A673 (cell line): ENCODE data around the gene KMT2D. TPM values are rescaled to one million over a fixed set of nuclear protein-coding genes. Genes with fewer than 3 reads are reported as not detected.
A peak's percentile ranks its signal among the peaks of the same experiment; 100 is the strongest.

ENCODE experiments used
- BruUV-seq: library from RNA; stranded (reverse); fragments of 400-500 nt; replicated peaks from 2 replicates; lab custom pipeline; 2021; lab: Mats Ljungman, UMichigan
- CTCF ChIA-PET: fragments of 300-600 bp; sonication (Branson Sonifier 250); formaldehyde crosslinking; loops from one replicate; lab custom pipeline; 2022; ENCODE audit warnings: antibody characterized with exemption; lab: Charles Lee
- POLR2A ChIA-PET: fragments of 300-600 bp; sonication (Branson Sonifier 250); formaldehyde crosslinking; loops from one replicate; lab custom pipeline; 2022; ENCODE audit warnings: antibody characterized with exemption; ENCODE audit not compliant: low non-redundant PET; lab: Charles Lee
- DNase-seq: peaks from one replicate; pipeline ENCODE4 v3.0.0-alpha.2; 2015; ENCODE audit warnings: low spot score
- H3K27ac ChIP-seq: fragments of 200-600 bp; sonication (generic); 2 replicates; pipeline ENCODE4 v1.5.1; 2016; ENCODE audit warnings: mixed run types, low read depth, mild to moderate bottlenecking, mixed read lengths, antibody characterized with exemption, low read length; ENCODE audit not compliant: poor library complexity, severe bottlenecking
- H3K27me3 ChIP-seq: fragments of 200-600 bp; sonication (generic); replicated peaks from 2 replicates; pipeline ENCODE4 v1.6.1; 2017; ENCODE audit warnings: mixed run types, low read depth, mild to moderate bottlenecking, mixed read lengths, antibody characterized with exemption, low read length; ENCODE audit not compliant: insufficient read depth, poor library complexity
- H3K36me3 ChIP-seq: fragments of 200-600 bp; sonication (generic); 2 replicates; pipeline ENCODE4 v1.6.1; 2016; ENCODE audit warnings: mixed run types, mild to moderate bottlenecking, mixed read lengths, antibody characterized with exemption, low read length; ENCODE audit not compliant: insufficient read depth, poor library complexity, severe bottlenecking
- H3K4me1 ChIP-seq: fragments of 200-600 bp; sonication (generic); 2 replicates; pipeline ENCODE4 v1.6.1; 2017; ENCODE audit warnings: mixed run types, mild to moderate bottlenecking, mixed read lengths, antibody characterized with exemption, low read length; ENCODE audit not compliant: insufficient read depth, poor library complexity, severe bottlenecking
- H3K4me3 ChIP-seq: fragments of 200-600 bp; sonication (generic); 2 replicates; pipeline ENCODE4 v1.5.1; 2016; ENCODE audit warnings: low read depth, mixed run types, mild to moderate bottlenecking, mixed read lengths, low read length; ENCODE audit not compliant: poor library complexity, severe bottlenecking
- H3K9me3 ChIP-seq: fragments of 200-600 bp; sonication (generic); 2 replicates; pipeline ENCODE4 v1.6.1; 2016; ENCODE audit warnings: mixed run types, low read depth, mild to moderate bottlenecking, mixed read lengths, antibody characterized with exemption, low read length; ENCODE audit not compliant: poor library complexity, severe bottlenecking
- EZH2 ChIP-seq: fragments of 200-600 bp; sonication (generic); IDR thresholded peaks from 2 replicates; pipeline ENCODE4 v1.6.1; 2017; ENCODE audit warnings: borderline replicate concordance, low read depth, mild to moderate bottlenecking, mixed read lengths, antibody characterized with exemption, low read length; ENCODE audit not compliant: poor library complexity, severe bottlenecking
- intact Hi-C: fragments of 100-400 bp; cut with micrococcal nuclease; formaldehyde crosslinking; loops from one replicate; pipeline ENCODE4 v1.10.0; 2022; ENCODE audit not compliant: unreplicated experiment
- total RNA-seq: library from RNA; stranded (reverse); gene quantifications from 2 replicates; pipeline ENCODE4 v1.2.3, GENCODE V29; 2021
- TF ChIP-seq, protein P1 (sequence below): fragments of 300-800, 200-600 bp; sonication (generic); conservative IDR thresholded peaks from 2 replicates; pipeline ENCODE4 v1.5.1; 2017; ENCODE audit warnings: low read depth, mild to moderate bottlenecking, antibody characterized with exemption, low read length, moderate library complexity, mixed read lengths

The KMT2D gene
- total RNA-seq, 1 experiment from 2014 or later: 138 TPM

DNA sequence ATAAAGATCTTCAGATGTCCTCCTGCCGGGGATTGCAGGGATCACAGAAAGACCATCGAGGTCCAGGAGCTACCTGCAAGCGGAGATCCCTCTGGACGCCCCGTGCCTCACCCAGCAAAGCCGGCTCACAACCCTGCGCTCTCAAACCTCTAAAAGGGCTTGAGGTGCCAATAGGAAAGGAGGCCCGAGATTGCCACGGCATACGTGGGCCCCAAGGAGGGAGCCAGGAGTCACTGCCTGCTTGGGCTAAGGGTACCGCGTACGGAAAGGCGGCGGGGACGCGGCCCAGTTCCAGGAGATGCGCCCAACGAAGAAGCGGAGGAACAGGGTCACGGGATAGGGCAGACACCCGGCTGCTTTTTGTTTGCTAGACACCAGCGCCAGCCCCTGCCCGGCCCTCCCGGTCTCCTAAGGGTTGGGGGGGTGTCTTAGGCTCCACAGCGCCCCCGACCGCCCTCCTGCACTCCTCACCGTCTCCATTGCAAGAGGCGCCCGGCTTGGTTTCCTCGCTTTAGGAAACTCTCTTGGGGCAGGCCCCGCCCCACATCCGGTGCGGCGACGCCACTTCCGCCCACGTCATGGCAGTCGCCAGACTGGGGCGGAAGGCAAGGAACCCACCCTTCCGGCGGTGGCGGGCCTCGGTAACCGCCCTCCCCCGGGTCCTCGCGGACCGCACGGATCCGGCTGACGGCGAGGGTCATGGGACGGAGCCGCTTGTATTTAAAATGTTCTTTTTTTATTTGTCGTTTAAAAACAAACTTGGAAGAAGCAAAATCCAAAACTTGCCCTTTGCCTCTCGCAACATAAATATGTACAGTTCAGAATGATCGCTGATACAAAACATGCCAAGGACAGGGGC lies 42.1 kb downstream of the KMT2D start, which contains the start of gene PRKAG1:
Gene PRKAG1 (minus strand): TSS at position 516 of the 859 bp plus-strand sequence. CDS start 36 bp downstream, at position 480.
- CTCF ChIA-PET: interaction anchor here (0.6 to 1.0 kb wide), 3 partner anchors 21 to 166 kb away, joined by 4 to 6 read pairs (median 4); no protein-coding TSS in a partner anchor

DNA sequence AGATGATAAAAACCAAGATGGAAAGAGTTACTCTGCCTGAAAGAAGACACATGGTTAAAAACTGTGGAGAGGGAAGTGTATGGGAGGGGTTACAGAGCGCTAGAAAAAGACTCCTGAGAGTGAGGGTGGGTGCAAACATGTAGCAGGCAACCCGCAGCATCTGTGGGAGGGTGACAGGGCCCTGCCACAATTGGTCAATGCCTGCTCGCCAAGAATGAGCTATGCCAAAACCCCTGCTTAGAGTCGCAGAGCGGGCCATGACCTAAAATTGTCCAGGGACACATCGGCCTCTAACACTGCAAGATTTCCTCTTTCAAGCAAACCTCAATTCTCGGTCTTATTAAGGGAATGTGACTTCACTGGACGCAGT lies 42.7 kb downstream of the KMT2D start:
- POLR2A ChIA-PET: no interaction called here
- intact Hi-C loops: no loop called here
- Histone ChIP-seq H3K4me1 (peaks cover 16% of the 10 kb centered on the region), H3K27me3 (no peaks in the 10 kb centered on the region), H3K27ac (peak overlapping the region; percentile 95), H3K9me3 (no peaks in the 10 kb centered on the region), H3K4me3 (peak overlapping the region; percentile 82), H3K36me3 (peaks cover 23% of the 10 kb centered on the region)
- no TSS peak for BruUV-seq
- CTCF ChIA-PET: interaction anchor here (0.6 to 1.0 kb wide), 2 partner anchors 21 to 82 kb away, joined by 4 to 6 read pairs; no protein-coding TSS in a partner anchor
- DNase-seq: no peak
- no peak for TF ChIP-seq EZH2
- TF ChIP-seq, protein P1, sequence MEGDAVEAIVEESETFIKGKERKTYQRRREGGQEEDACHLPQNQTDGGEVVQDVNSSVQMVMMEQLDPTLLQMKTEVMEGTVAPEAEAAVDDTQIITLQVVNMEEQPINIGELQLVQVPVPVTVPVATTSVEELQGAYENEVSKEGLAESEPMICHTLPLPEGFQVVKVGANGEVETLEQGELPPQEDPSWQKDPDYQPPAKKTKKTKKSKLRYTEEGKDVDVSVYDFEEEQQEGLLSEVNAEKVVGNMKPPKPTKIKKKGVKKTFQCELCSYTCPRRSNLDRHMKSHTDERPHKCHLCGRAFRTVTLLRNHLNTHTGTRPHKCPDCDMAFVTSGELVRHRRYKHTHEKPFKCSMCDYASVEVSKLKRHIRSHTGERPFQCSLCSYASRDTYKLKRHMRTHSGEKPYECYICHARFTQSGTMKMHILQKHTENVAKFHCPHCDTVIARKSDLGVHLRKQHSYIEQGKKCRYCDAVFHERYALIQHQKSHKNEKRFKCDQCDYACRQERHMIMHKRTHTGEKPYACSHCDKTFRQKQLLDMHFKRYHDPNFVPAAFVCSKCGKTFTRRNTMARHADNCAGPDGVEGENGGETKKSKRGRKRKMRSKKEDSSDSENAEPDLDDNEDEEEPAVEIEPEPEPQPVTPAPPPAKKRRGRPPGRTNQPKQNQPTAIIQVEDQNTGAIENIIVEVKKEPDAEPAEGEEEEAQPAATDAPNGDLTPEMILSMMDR: no peak

More for the DNA sequence above, 42.1 kb downstream of the KMT2D start, which contains the start of gene PRKAG1:
- intact Hi-C loops: no loop called here
- Histone ChIP-seq H3K27ac (peak within 1 kb of the TSS; percentile 95), H3K4me1 (peaks cover 16% of the 10 kb centered on the region), H3K27me3 (no peaks in the 10 kb centered on the region), H3K9me3 (no peaks in the 10 kb centered on the region), H3K4me3 (peak within 1 kb of the TSS; percentile 82), H3K36me3 (peaks cover 28% of the 10 kb centered on the region)
- TF ChIP-seq, protein P1: peak; percentile 69
- no peak for TF ChIP-seq EZH2
- POLR2A ChIA-PET: no interaction called here
- DNase-seq: peak; percentile 98
- TSS peak; percentile 44 for BruUV-seq

DNA sequence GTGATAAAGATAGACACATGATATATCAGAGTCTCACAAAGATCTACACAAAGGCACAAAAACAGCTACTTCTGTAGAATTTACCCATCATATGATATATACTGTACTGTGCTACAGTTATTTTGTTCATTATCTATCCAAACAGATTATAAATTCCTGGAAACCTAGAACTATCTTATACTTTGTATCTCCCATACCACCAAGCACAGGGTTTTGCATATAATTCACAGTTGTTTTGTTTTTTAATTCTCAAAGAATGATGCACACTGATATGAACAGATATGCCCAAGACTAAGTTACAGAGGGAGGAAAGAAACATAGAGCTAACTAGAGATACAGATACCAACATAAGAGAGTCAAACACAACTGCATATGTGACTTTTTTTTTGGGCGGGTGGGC lies 45.4 kb downstream of the KMT2D start:
- no TSS peak for BruUV-seq
- H3K27ac ChIP-seq: no peak overlapping the region
- H3K36me3 ChIP-seq: peaks cover 7% of the 10 kb centered on the region
- ChIA-PET POLR2A (no interaction called here), CTCF (interaction anchor here (1.5 kb wide), 1 partner anchor 18 kb away, joined by 7 read pairs; no protein-coding TSS in a partner anchor)
- no peak overlapping the region for H3K4me3 ChIP-seq
- TF ChIP-seq, protein P1: no peak
- TF ChIP-seq EZH2: no peak
- intact Hi-C loops: no loop called here
- no peaks in the 10 kb centered on the region for H3K27me3 ChIP-seq
- DNase-seq: no peak
- no peaks in the 10 kb centered on the region for H3K9me3 ChIP-seq
- H3K4me1 ChIP-seq: peaks cover 16% of the 10 kb centered on the region
